GM10266 (cell line): ENCODE results near the gene CEBPG.

Source experiments
- DNase-seq: peaks from one replicate; pipeline ENCODE4 v3.0.0; 2012; ENCODE audit errors: extremely low spot score
- CTCF ChIP-seq: IDR thresholded peaks from 2 replicates; pipeline ENCODE4 v1.5.1; 2012; ENCODE audit warnings: mild to moderate bottlenecking, low read depth; ENCODE audit not compliant: control insufficient read depth, insufficient read depth; ENCODE audit errors: missing control alignments

CEBPG gene

GRCh38 chr19:33390101-33390907, 16.8 kb downstream of the CEBPG start:
- no peak for DNase-seq
- TF ChIP-seq CTCF: no peak

GRCh38 chr19:33390908-33391630, 17.6 kb downstream of the CEBPG start:
- no peak for TF ChIP-seq CTCF
- DNase-seq: no peak

DNA sequence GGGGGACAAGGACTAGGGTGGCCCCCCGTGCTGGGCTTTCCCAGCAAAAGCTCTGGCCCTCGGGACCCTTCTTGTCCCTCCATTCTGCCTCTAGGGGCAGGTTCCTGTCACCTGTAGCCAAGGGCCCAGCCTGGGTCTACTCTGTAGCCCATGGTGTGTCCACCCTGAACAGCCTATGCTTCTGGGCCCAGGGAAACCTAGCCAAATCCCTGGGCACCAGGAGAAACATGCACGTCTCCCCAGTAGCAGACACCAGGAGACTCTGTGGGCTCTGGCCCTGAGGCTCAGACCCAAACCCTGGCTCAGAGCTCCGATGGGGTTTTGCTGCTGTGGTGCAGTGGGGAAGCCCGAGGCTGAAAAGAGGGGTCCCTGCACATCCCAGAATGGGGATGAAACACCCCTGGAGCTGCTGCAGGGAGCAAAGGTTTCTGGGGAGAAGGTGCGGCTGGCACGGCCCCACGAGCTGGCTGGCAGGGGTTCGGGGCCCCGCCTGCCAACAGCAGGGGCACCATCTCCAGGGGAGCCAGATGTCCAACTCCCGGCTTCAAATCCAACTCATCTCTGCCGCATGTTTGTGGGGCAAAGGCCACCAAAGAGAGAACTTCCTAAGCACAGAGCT, 18.2 kb downstream of the CEBPG start:
- no peak for DNase-seq

GRCh38 chr19:33392341-33393285, 19.1 kb downstream of the CEBPG start:
- no peak for TF ChIP-seq CTCF

More for the DNA sequence above, 18.2 kb downstream of the CEBPG start:
- TF ChIP-seq CTCF: no peak

DNA sequence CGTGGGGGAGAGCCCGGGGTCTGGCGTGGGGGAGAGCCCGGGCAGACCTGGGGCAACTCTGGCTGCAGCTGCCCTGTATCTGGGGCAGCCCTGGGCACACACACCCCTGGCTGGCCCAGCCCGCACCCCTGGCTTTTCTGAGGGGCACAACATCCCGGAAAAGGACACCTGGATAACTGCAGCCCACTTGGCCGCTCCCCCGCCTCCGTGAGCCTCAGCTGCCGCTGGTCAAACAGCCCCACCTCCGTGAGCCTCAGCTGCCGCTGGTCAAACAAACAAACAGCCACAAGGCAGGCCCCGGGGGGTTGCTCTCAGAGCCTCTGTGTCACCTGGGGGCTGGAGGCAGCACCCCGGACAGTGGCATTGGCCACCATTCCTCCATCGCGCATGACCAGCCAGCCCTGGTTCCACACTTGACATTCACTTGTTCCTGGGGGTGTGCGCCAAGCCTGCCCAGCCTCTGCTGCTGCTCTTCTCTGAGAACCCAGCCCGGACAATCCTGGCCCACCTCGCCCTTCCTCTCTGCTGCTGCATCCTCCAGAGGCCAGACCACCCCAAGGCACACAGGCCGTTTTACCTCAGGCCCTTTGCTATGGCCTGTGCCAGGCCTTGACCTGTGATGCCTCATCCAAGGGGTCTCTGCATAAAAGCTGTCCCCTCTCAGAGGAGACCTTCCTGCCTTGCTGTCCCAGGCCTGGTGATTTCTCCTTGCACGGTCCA, 19.9 kb downstream of the CEBPG start:
- TF ChIP-seq CTCF: no peak
- no peak for DNase-seq

More at GRCh38 chr19:33392341-33393285, 19.1 kb downstream of the CEBPG start:
- no peak for DNase-seq

GRCh38 chr19:33394006-33394722, 20.7 kb downstream of the CEBPG start:
- no peak for DNase-seq
- no peak for TF ChIP-seq CTCF
